Stimulated activated naive CD8-positive, alpha-beta T cell treated with anti-CD3 and anti-CD28 coated beads, Interleukin-15, Interleukin-2, amounts not matched to agents 100 ng/mL and 50 ng/mL, for 24 hours (primary cell): ENCODE results near the gene DNLZ.
"Not testable (repeated sequence)": the region's sequence is repeated elsewhere in the genome, so short reads cannot be mapped to it uniquely, and the experiment has no call there.

Experiments
- H3K27ac Mint-ChIP-seq: one replicate; pipeline ENCODE4 v1.8.0; 2021; ENCODE audit warnings: mild to moderate bottlenecking, mixed read lengths
- H3K27me3 Mint-ChIP-seq: one replicate; pipeline ENCODE4 v1.8.0; 2021; ENCODE audit warnings: mixed read lengths
- H3K36me3 Mint-ChIP-seq: one replicate; pipeline ENCODE4 v1.8.0; 2021; ENCODE audit warnings: low read depth, mixed read lengths
- H3K4me1 Mint-ChIP-seq: one replicate; pipeline ENCODE4 v1.8.0; 2021; ENCODE audit warnings: low read depth, mixed read lengths
- H3K4me3 Mint-ChIP-seq: one replicate; pipeline ENCODE4 v1.8.0; 2021; ENCODE audit warnings: mild to moderate bottlenecking, mixed read lengths
- H3K9me3 Mint-ChIP-seq: one replicate; pipeline ENCODE4 v1.8.0; 2021; ENCODE audit warnings: mixed read lengths

The DNLZ gene

GRCh38 chr9:136362450-136362784 lies 1.1 kb downstream of the DNLZ start:
- Mint-ChIP-seq H3K9me3 (no peaks in the 10 kb centered on the region), H3K4me1 (peaks cover 5% of the 10 kb centered on the region), H3K36me3 (no peaks in the 10 kb centered on the region), H3K4me3 (peak overlapping the region; percentile 82), H3K27me3 (no peaks in the 10 kb centered on the region), H3K27ac (peak overlapping the region; percentile 52)

DNA sequence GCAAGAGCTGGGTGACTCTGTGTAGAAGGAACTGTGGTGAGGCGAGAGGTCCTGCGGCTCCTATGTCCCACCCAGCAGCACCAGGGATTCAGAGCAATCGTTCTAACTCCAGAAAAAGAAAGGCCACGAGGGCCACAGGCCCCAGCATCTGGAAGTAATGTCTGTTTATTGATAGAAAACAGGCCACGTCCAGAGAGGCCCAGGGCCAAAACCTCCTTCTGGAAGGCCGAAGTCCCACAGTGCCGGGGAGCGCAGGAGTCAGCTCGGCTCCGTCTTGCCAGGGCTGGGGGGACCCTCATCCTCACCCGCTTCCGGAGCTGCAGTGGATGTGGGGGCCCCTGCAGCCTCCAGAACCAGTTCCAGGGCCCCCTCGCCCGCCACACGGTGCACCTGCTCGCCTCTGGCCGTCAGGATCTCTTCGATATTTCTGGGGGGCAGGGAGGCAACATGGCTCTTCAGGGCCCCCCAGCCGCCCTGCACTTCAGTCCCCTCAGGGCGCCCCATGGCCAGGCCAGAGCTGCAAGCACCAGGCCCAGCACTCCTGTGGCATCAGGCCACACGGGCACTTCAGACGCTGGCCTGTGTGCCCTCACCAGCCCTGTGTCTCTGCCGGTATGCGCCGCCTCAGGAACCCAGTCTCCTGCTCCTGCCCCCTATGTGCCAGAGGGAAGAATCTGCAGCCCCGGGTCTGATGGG lies 1.6 kb downstream of the DNLZ start:
- no peaks in the 10 kb centered on the region for H3K9me3 Mint-ChIP-seq
- H3K4me1 Mint-ChIP-seq: peaks cover 5% of the 10 kb centered on the region
- no peak overlapping the region for H3K27ac Mint-ChIP-seq
- H3K36me3 Mint-ChIP-seq: no peaks in the 10 kb centered on the region
- H3K4me3 Mint-ChIP-seq: no peak overlapping the region
- H3K27me3 Mint-ChIP-seq: no peaks in the 10 kb centered on the region

DNA sequence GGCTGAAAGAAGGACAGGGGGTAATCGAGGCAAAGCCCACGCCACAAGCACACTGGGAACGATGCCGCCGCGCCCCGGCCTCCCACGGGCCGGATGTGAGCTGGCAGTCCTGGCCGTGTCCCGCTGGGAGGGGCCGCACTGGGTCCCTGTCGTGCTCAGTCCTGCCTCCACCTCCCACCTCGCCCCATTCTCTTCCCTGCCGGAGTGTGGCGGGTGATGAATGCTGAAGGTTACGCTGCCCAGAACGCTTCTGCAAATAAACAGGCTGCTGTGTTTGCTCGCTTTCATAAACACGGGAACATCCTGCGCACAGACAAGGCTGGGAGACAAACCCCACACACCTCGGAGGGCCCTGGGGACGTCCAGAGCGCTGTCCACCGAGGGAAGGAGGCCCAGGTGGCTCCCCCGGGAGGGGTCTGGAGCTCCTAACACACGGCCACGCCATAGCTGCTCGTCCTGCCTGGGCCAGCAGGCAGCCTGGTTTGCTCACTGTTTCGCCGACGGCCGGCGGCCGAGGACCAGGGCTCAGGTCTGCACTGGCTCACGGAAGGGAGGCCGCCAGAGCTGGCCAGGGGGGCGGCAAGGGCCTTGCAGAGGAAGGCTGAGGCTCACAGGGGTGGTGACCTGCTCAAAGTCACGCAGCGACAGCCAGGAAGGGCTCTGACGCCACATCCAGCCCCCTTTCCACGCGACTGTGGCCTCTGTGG lies 2.3 kb downstream of the DNLZ start:
- Mint-ChIP-seq H3K36me3 (no peaks in the 10 kb centered on the region), H3K9me3 (no peaks in the 10 kb centered on the region), H3K4me1 (peaks cover 5% of the 10 kb centered on the region), H3K4me3 (no peak overlapping the region), H3K27me3 (no peaks in the 10 kb centered on the region), H3K27ac (no peak overlapping the region)

DNA sequence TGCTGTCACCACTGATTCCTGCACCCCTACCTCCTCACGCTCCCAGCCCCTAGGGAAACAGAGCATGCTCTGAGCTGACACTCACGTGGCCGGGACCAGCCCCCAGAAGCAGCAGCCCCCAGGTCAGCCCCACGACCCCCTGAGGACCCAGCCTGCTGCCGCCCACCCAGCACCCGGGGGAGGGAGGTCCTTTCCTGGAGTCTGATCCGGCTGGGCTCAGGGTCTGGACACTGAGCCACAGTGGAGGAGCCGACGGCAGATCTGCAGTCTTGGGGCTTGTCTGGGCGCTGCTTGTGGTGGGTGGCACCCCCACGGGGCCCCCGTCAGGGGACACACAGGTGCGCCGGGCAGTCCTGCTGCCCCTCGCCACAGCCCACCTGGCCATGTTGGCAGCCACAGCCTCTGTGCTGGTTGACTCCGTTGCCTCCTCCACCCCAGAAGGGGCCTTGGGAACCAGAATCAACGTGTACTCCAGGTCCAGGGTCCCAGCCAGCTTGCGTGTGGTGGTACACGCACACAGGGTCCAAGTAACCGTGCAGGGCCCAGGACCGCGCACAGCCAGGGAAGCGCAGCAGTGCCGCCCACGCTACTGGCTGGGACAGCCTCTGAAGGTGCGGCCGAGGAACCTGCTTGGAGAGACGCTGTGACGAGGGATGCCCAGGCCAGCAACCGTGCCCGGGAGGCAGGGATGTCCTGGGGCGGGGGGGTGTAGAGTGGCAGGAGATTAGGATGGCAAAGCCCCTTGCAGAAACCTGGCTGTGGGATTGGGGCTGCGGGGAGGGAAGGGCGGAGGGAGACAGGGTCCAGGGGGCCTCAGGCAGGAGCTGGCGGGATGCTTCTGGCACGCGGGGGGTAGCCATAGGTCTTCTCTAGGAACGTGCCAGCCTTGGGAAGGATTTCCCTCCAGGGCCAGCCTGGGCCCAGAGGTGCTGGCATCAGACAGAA lies 3.5 kb downstream of the DNLZ start:
- H3K4me1 Mint-ChIP-seq: peaks cover 5% of the 10 kb centered on the region
- no peaks in the 10 kb centered on the region for H3K9me3 Mint-ChIP-seq
- H3K27me3 Mint-ChIP-seq: no peaks in the 10 kb centered on the region
- H3K27ac Mint-ChIP-seq: no peak overlapping the region
- H3K36me3 Mint-ChIP-seq: no peaks in the 10 kb centered on the region
- H3K4me3 Mint-ChIP-seq: no peak overlapping the region

GRCh38 chr9:136358888-136359287 lies 4.7 kb downstream of the DNLZ start:
- Mint-ChIP-seq H3K9me3 (no peaks in the 10 kb centered on the region), H3K4me3 (no peak overlapping the region), H3K27me3 (no peaks in the 10 kb centered on the region), H3K4me1 (peaks cover 8% of the 10 kb centered on the region), H3K27ac (no peak overlapping the region), H3K36me3 (no peaks in the 10 kb centered on the region)

GRCh38 chr9:136358016-136358415 lies 5.5 kb downstream of the DNLZ start:
- no peak overlapping the region for H3K27ac Mint-ChIP-seq
- no peaks in the 10 kb centered on the region for H3K36me3 Mint-ChIP-seq

GRCh38 chr9:136357202-136357725 lies 6.3 kb downstream of the DNLZ start:
- Mint-ChIP-seq H3K4me1 (peaks cover 3% of the 10 kb centered on the region), H3K36me3 (no peaks in the 10 kb centered on the region), H3K4me3 (no peak overlapping the region), H3K27ac (no peak overlapping the region), H3K27me3 (no peaks in the 10 kb centered on the region), H3K9me3 (no peaks in the 10 kb centered on the region)

More at GRCh38 chr9:136358016-136358415, 5.5 kb downstream of the DNLZ start:
- peaks cover 8% of the 10 kb centered on the region for H3K4me1 Mint-ChIP-seq
- H3K4me3 Mint-ChIP-seq: no peak overlapping the region
- H3K27me3 Mint-ChIP-seq: no peaks in the 10 kb centered on the region
- no peaks in the 10 kb centered on the region for H3K9me3 Mint-ChIP-seq

- peaks cover 3% of the 10 kb centered on the region for H3K4me1 Mint-ChIP-seq
- no peaks in the 10 kb centered on the region for H3K36me3 Mint-ChIP-seq
- H3K27ac Mint-ChIP-seq: no peak overlapping the region
- no peaks in the 10 kb centered on the region for H3K27me3 Mint-ChIP-seq
- no peak overlapping the region for H3K4me3 Mint-ChIP-seq
- no peaks in the 10 kb centered on the region for H3K9me3 Mint-ChIP-seq
Observed at GRCh38 chr9:136355616-136356557, 7.7 kb downstream of the DNLZ start.

GRCh38 chr9:136354592-136355085 lies 8.9 kb downstream of the DNLZ start:
- no peaks in the 10 kb centered on the region for H3K9me3 Mint-ChIP-seq

GRCh38 chr9:136353757-136354488 lies 9.6 kb downstream of the DNLZ start:
- no peaks in the 10 kb centered on the region for H3K36me3 Mint-ChIP-seq

More at GRCh38 chr9:136354592-136355085, 8.9 kb downstream of the DNLZ start:
- Mint-ChIP-seq H3K4me3 (no peak overlapping the region), H3K36me3 (no peaks in the 10 kb centered on the region), H3K27ac (no peak overlapping the region), H3K27me3 (no peaks in the 10 kb centered on the region), H3K4me1 (peaks cover 3% of the 10 kb centered on the region)

DNA sequence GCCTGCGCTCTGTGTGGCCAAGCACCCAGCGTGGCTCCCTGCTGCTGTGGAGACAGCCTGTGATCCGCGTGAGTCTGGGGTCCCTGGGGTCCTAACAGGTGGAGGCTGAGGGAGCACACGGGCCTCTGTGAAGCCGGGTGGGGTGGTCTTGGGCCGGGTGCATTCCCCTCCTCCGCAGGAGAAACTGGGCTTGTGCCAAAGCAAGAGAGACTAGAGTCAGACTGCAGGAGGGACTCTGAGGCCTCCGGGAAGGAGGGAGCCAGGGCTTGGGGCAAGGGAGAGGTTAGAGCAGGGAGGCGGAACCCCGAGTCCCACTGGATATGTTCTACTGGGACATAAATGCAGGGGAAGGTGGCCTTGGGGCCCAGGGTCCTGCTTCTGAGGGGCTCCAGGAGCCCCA lies 10.5 kb downstream of the DNLZ start:
- Mint-ChIP-seq H3K4me1 (peaks cover 3% of the 10 kb centered on the region), H3K27ac (no peak overlapping the region), H3K36me3 (no peaks in the 10 kb centered on the region), H3K27me3 (no peaks in the 10 kb centered on the region), H3K4me3 (no peak overlapping the region), H3K9me3 (no peaks in the 10 kb centered on the region)

More at GRCh38 chr9:136353757-136354488, 9.6 kb downstream of the DNLZ start:
- Mint-ChIP-seq H3K9me3 (no peaks in the 10 kb centered on the region), H3K4me1 (peaks cover 3% of the 10 kb centered on the region), H3K27ac (no peak overlapping the region), H3K4me3 (no peak overlapping the region), H3K27me3 (no peaks in the 10 kb centered on the region)

DNA sequence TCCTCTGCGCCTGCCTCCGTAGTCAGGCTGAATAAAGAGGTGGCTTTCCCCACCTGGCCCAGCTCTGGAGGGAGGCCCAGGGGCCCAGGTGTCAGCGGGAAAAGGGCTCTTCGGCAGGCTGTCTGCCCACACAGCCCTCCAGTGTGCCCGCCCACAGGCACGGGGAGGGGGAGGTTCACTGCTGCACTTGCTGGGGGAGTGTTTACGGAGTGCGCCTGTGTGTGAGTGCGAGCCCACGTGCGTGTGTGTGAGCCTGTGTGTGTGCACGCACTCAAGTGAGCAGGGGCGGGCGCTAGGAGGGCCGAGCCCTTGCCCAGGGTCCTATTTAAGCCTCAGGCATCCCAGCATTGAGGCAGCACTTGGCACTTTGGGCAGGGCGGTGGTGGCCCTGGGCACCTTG lies 10.9 kb downstream of the DNLZ start:
- no peaks in the 10 kb centered on the region for H3K27me3 Mint-ChIP-seq
- peaks cover 3% of the 10 kb centered on the region for H3K4me1 Mint-ChIP-seq
- no peaks in the 10 kb centered on the region for H3K36me3 Mint-ChIP-seq
- no peak overlapping the region for H3K4me3 Mint-ChIP-seq
- H3K9me3 Mint-ChIP-seq: no peaks in the 10 kb centered on the region
- H3K27ac Mint-ChIP-seq: no peak overlapping the region

DNA sequence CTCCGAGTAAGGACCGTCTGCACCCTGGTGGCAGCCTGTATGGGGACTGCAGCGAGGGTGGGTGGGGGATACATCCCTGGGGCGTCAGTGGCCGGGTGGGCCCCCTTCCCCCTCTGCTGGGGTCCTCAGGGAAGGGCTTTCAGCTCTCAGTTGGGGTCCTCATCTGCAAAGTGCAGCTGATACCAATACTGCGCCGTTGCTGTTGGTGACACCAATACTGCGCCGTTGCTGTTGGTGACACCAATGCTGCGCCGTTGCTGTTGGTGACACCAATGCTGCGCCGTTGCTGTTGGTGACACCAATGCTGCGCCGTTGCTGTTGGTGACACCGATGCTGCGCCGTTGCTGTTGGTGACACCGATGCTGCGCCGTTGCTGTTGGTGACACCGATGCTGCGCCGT lies 11.7 kb downstream of the DNLZ start:
- H3K36me3 Mint-ChIP-seq, H3K27me3 Mint-ChIP-seq: not testable (repeated sequence)

More for the DNA sequence above, 11.7 kb downstream of the DNLZ start:
- H3K4me3 Mint-ChIP-seq, H3K27ac Mint-ChIP-seq, H3K9me3 Mint-ChIP-seq, H3K4me1 Mint-ChIP-seq: not testable (repeated sequence)
